Trophoblast cell (in vitro differentiated cells and primary cell): ENCODE measurements around the gene CLEC4M.

Source experiments
- DNase-seq, 2 donors: peaks; one replicate each; pipeline ENCODE4 v3.0.0-alpha.2; 2016
- H2AFZ ChIP-seq: 2 replicates; pipeline ENCODE4 v1.6.1; 2013; ENCODE audit warnings: low read length, moderate library complexity, mild to moderate bottlenecking; ENCODE audit not compliant: insufficient read depth, poor library complexity
- H2AK5ac ChIP-seq: 2 replicates; pipeline ENCODE4 v1.6.1; 2013; ENCODE audit warnings: mild to moderate bottlenecking, low read length
- H2BK120ac ChIP-seq: 2 replicates; pipeline ENCODE4 v1.6.1; 2013; ENCODE audit warnings: low read length, mild to moderate bottlenecking, moderate library complexity; ENCODE audit not compliant: insufficient read depth, poor library complexity
- H2BK12ac ChIP-seq: 2 replicates; pipeline ENCODE4 v1.6.1; 2013; ENCODE audit warnings: mild to moderate bottlenecking, low read length, moderate library complexity
- H2BK5ac ChIP-seq: 2 replicates; pipeline ENCODE4 v1.6.1; 2013; ENCODE audit warnings: low read length, low read depth, moderate library complexity, mild to moderate bottlenecking; ENCODE audit not compliant: poor library complexity
- H3K14ac ChIP-seq: 2 replicates; pipeline ENCODE4 v1.6.1; 2013; ENCODE audit warnings: mild to moderate bottlenecking, low read length
- H3K18ac ChIP-seq: 2 replicates; pipeline ENCODE4 v1.6.1; 2013; ENCODE audit warnings: mild to moderate bottlenecking, low read length
- H3K23ac ChIP-seq: 2 replicates; pipeline ENCODE4 v1.6.1; 2013; ENCODE audit warnings: low read length
- H3K27ac ChIP-seq: 2 replicates; pipeline ENCODE4 v1.5.1; 2013; ENCODE audit warnings: low read depth, mild to moderate bottlenecking, inconsistent platforms, low read length, moderate library complexity
- H3K27me3 ChIP-seq: 2 replicates; pipeline ENCODE4 v1.6.1; 2013; ENCODE audit warnings: inconsistent platforms, mild to moderate bottlenecking, low read length, moderate library complexity; ENCODE audit not compliant: insufficient read depth
- H3K36me3 ChIP-seq, 2 experiments: 1 replicate in 1 of 2; 2 replicates in 1 of 2; pipeline ENCODE4 v1.6.1; 2013; ENCODE audit warnings: low read length in 2 of 2, mild to moderate bottlenecking in 2 of 2, moderate library complexity in 1 of 2; ENCODE audit not compliant: insufficient read depth in 2 of 2, control insufficient read depth in 1 of 2
- H3K4ac ChIP-seq: 2 replicates; pipeline ENCODE4 v1.6.1; 2013; ENCODE audit warnings: low read depth, mild to moderate bottlenecking, low read length, moderate library complexity
- H3K4me1 ChIP-seq, 2 experiments: 1 replicate in 1 of 2; 2 replicates in 1 of 2; pipeline ENCODE4 v1.6.1; 2013; ENCODE audit warnings: low read length in 2 of 2, mild to moderate bottlenecking in 2 of 2, moderate library complexity in 1 of 2; ENCODE audit not compliant: insufficient read depth in 2 of 2, control insufficient read depth in 1 of 2
- H3K4me2 ChIP-seq: 2 replicates; pipeline ENCODE4 v1.6.1; 2013; ENCODE audit warnings: inconsistent platforms, mild to moderate bottlenecking, low read length, moderate library complexity
- H3K4me3 ChIP-seq: 2 replicates; pipeline ENCODE4 v1.5.1; 2013; ENCODE audit warnings: mild to moderate bottlenecking, low read depth, low read length, inconsistent platforms
- H3K79me1 ChIP-seq: one replicate; pipeline ENCODE4 v1.6.1; 2013; ENCODE audit warnings: low read length
- H3K79me2 ChIP-seq: 2 replicates; pipeline ENCODE4 v1.6.1; 2013; ENCODE audit warnings: low read length, mild to moderate bottlenecking; ENCODE audit not compliant: control insufficient read depth, insufficient read depth, poor library complexity
- H3K9ac ChIP-seq: 2 replicates; pipeline ENCODE4 v1.6.1; 2013; ENCODE audit warnings: mild to moderate bottlenecking, low read length
- H3K9me3 ChIP-seq: 2 replicates; pipeline ENCODE4 v1.6.1; 2013; ENCODE audit warnings: low read depth, mild to moderate bottlenecking, control low read depth, inconsistent platforms, low read length; ENCODE audit not compliant: insufficient read depth
- H4K12ac ChIP-seq: 2 replicates; pipeline ENCODE4 v1.6.1; 2013; ENCODE audit warnings: low read depth, mild to moderate bottlenecking, low read length, moderate library complexity
- H4K8ac ChIP-seq: 2 replicates; pipeline ENCODE4 v1.6.1; 2013; ENCODE audit warnings: low read depth, mild to moderate bottlenecking, low read length, moderate library complexity
- H4K91ac ChIP-seq: one replicate; pipeline ENCODE4 v1.6.1; 2013; ENCODE audit warnings: low read depth, mild to moderate bottlenecking, low read length, moderate library complexity
- WGBS: extraction: QIAGEN DNeasy Blood & Tissue Kit; methylation state at CpG from one replicate; pipeline ENCODE4 v1.1.7; 2013; ENCODE audit warnings: missing lambda C conversion rate; ENCODE audit not compliant: insufficient read length, insufficient coverage; ENCODE audit errors: extremely low coverage; 5-methylcytosine and 5-hydroxymethylcytosine counted together

Gene CLEC4M

DNA sequence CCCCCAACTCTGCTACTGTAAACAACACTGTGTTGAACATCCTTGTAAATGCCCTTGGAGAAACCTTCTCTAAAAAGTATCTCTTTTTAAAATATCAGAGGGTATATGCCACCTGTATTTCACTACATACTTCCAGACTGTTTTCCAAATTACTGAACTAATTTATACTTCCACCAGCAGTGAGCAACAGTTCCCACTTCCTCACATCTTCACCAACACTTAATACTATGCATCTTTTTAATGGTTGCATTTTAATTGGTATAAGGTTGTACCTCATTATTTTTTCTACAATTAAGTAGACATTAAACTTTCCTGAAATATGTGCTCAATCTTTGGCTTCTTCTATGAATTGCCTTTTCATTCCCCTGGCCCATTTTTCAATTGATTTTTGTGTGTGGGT, 21.8 kb downstream of the CLEC4M start:
- peaks cover 14% of the 10 kb centered on the region for H3K27me3 ChIP-seq
- peaks cover 4% of the 10 kb centered on the region for H3K9me3 ChIP-seq

DNA sequence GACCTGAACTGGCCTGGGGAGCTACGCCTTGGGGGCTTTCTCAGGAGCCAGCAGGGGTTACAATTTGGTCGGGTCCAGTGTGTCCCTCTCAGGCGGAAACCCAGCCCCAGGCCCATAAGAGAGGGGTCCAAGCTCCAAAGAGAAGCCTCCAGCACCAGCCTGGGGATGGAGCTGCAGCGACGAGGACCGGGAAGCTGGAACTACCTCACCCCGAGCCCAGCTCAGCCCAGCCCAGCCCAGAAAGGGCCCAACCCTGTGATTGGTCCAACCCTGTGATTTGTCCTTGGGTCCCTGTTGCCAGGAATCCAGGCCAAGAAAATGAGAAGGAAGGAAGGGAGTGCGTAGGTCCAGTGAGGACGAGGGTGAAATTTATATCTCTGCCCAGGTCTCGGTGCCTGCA, 24.1 kb downstream of the CLEC4M start:
- Histone ChIP-seq H3K4me2 (no peak overlapping the region), H3K18ac (no peak overlapping the region)
- no peak for DNase-seq

More for the DNA sequence above, 21.8 kb downstream of the CLEC4M start:
- peaks cover 17 to 24% of the 10 kb centered on the region in 2 experiments for H3K4me1 ChIP-seq
- no peak overlapping the region for H3K4ac ChIP-seq
- no peak overlapping the region for H3K18ac ChIP-seq
- H2AK5ac ChIP-seq, result no peak overlapping the region
- H3K14ac ChIP-seq, result no peak overlapping the region
- no peak overlapping the region for H3K9ac ChIP-seq
- no peaks in the 10 kb centered on the region for H3K79me2 ChIP-seq
- H3K27ac ChIP-seq, result no peak overlapping the region
- no peak overlapping the region for H2BK5ac ChIP-seq
- no peak overlapping the region for H4K91ac ChIP-seq
- H3K23ac ChIP-seq, result no peak overlapping the region
- H2BK120ac ChIP-seq, result no peak overlapping the region
- no peak overlapping the region for H3K4me2 ChIP-seq
- no peak overlapping the region for H2AFZ ChIP-seq
- H4K12ac ChIP-seq, result no peak overlapping the region
- H3K79me1 ChIP-seq, result no peaks in the 10 kb centered on the region
- no peaks in the 10 kb centered on the region for H3K36me3 ChIP-seq
- H2BK12ac ChIP-seq, result no peak overlapping the region
- no peak for DNase-seq
- no peak overlapping the region for H3K4me3 ChIP-seq
- H4K8ac ChIP-seq, result no peak overlapping the region

DNA sequence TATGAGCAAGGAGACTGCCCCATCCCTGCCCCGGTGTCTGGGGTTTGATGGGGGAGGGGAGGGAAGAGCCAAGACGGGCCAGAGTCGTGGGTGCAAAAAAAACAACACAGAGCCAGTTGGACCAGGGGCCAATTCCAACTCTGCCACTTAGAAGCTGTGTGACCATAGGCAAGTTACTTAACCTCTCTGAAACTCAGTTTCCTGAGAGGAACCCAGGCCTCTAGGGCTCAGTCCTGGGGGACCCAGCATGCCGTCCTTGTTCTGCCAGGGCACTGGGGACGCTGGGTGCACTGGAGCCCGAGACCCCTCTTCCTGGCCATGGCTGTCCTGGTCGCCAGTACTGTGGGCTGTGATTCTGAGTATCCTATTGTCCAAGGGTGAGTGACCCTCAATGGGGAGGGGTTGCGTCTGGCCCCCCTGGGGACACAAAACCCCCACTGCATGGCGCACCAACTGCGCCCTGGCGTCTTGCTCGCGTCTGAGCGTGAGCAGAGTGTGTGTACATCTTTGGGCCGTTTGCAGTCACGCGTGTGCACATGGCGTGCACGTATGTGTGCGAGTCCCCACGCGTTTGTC, 24.6 kb downstream of the CLEC4M start:
- no peak overlapping the region for H3K18ac ChIP-seq
- H3K4me2 ChIP-seq, result peak overlapping the region; percentile 55
- H3K23ac ChIP-seq, result no peak overlapping the region
- H4K8ac ChIP-seq, result no peak overlapping the region
- DNase-seq, result no peak
- H3K4me3 ChIP-seq, result peak overlapping the region; percentile 27
- no peak overlapping the region for H4K12ac ChIP-seq
- no peaks in the 10 kb centered on the region for H3K36me3 ChIP-seq
- no peaks in the 10 kb centered on the region for H3K79me2 ChIP-seq
- H3K14ac ChIP-seq, result no peak overlapping the region
- no peak overlapping the region for H2BK12ac ChIP-seq
- H4K91ac ChIP-seq, result no peak overlapping the region
- H3K4me1 ChIP-seq, result peaks cover 23 to 25% of the 10 kb centered on the region in 2 experiments
- no peak overlapping the region for H3K9ac ChIP-seq
- H3K27me3 ChIP-seq, result peaks cover 14% of the 10 kb centered on the region
- H3K79me1 ChIP-seq, result peaks cover 7% of the 10 kb centered on the region
- H2AFZ ChIP-seq, result no peak overlapping the region
- peaks cover 5% of the 10 kb centered on the region for H3K9me3 ChIP-seq
- WGBS, result no CpG with 5 or more reads among the region's 22 CpGs
- no peak overlapping the region for H2AK5ac ChIP-seq
- H2BK5ac ChIP-seq, result no peak overlapping the region
- H3K27ac ChIP-seq, result no peak overlapping the region
- H2BK120ac ChIP-seq, result no peak overlapping the region
- no peak overlapping the region for H3K4ac ChIP-seq

More for the DNA sequence above, 24.1 kb downstream of the CLEC4M start:
- no peak overlapping the region for H4K91ac ChIP-seq
- H3K14ac ChIP-seq, result no peak overlapping the region
- no peak overlapping the region for H3K23ac ChIP-seq
- no peaks in the 10 kb centered on the region for H3K36me3 ChIP-seq
- peaks cover 14% of the 10 kb centered on the region for H3K27me3 ChIP-seq
- H3K4me3 ChIP-seq, result no peak overlapping the region
- no peak overlapping the region for H3K27ac ChIP-seq
- no peak overlapping the region for H3K4ac ChIP-seq
- H4K8ac ChIP-seq, result no peak overlapping the region
- peaks cover 5% of the 10 kb centered on the region for H3K9me3 ChIP-seq
- H2AK5ac ChIP-seq, result no peak overlapping the region
- no peaks in the 10 kb centered on the region for H3K79me2 ChIP-seq
- H2BK12ac ChIP-seq, result no peak overlapping the region
- H3K4me1 ChIP-seq, result peaks cover 22 to 23% of the 10 kb centered on the region in 2 experiments
- no peak overlapping the region for H2AFZ ChIP-seq
- H4K12ac ChIP-seq, result no peak overlapping the region
- WGBS, result no CpG with 5 or more reads among the region's 10 CpGs
- no peak overlapping the region for H2BK5ac ChIP-seq
- peaks cover 6% of the 10 kb centered on the region for H3K79me1 ChIP-seq
- H2BK120ac ChIP-seq, result no peak overlapping the region
- no peak overlapping the region for H3K9ac ChIP-seq

DNA sequence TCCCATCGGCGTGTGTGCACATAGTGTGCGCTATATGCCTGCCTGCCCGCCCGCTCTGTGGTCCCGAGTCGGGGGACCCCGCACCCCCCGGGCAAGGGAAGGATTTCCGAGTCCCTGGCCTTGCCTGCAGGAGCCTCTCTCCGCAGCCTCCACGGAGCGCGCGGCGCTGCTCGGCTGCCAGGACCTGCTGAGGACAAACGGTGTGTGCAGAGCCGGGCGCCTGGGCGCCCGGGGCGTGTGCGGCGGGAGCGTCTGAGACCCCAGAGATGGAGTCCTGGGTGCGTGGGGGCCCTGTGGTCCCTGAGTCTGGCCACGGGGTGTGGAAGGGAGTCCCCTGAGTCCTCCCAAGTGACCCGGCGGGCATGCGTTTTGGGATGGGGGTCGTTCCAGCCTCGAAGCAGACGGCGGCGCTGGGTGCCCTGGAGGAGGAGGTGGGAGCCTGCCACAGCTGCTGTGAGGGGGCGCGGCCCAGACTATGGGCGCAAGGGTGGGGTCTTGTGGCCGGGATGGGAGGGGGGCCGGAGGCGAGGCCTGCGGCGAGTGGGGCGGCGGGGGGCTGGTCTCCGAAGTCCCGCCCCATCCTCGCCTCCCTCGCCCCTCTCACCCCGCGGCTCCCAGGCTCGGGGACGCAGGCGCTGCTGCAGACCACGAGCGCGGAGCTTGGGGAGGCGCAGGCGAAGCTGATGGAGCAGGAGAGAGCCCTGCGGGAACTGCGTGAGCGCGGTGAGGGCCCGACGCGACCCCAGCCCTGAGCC, 25.3 kb downstream of the CLEC4M start:
- Histone ChIP-seq H4K8ac (no peak overlapping the region), H2BK120ac (no peak overlapping the region), H2AFZ (no peak overlapping the region), H3K79me1 (peaks cover 12% of the 10 kb centered on the region), H3K4me2 (peak overlapping the region; percentile 55), H3K27me3 (peaks cover 14% of the 10 kb centered on the region), H2BK12ac (no peak overlapping the region), H2AK5ac (no peak overlapping the region), H3K4me1 (peaks cover 28% of the 10 kb centered on the region in 2 experiments), H3K18ac (no peak overlapping the region), H3K14ac (no peak overlapping the region), H4K91ac (no peak overlapping the region), H4K12ac (no peak overlapping the region), H2BK5ac (no peak overlapping the region), H3K23ac (no peak overlapping the region), H3K27ac (no peak overlapping the region), H3K4me3 (peak overlapping the region; percentile 27), H3K36me3 (no peaks in the 10 kb centered on the region), H3K9me3 (peaks cover 5% of the 10 kb centered on the region), H3K4ac (no peak overlapping the region), H3K79me2 (no peaks in the 10 kb centered on the region), H3K9ac (no peak overlapping the region)
- no peak for DNase-seq
- no CpG with 5 or more reads among the region's 67 CpGs for WGBS
